Osteoblast (primary cell): ENCODE measurements around the gene ZNF275. TPM values are rescaled to one million over a fixed set of nuclear protein-coding genes. Genes with fewer than 3 reads are reported as not detected.

Source experiments
- DNase-seq: peaks from one replicate; pipeline ENCODE4 v3.0.0; 2011; ENCODE audit warnings: low spot score, mixed read lengths; ENCODE audit not compliant: insufficient read length; ENCODE audit errors: missing footprints
- H2AFZ ChIP-seq: 2 replicates; pipeline ENCODE4 v1.6.0; 2011; ENCODE audit warnings: mild to moderate bottlenecking, low read length
- H3K27ac ChIP-seq: 2 replicates; pipeline ENCODE4 v1.5.1; 2011; ENCODE audit warnings: mild to moderate bottlenecking, low read depth, low read length, moderate library complexity
- H3K27me3 ChIP-seq: 2 replicates; pipeline ENCODE4 v1.6.0; 2012; ENCODE audit warnings: mild to moderate bottlenecking, control low read depth, inconsistent platforms, low read length, moderate library complexity; ENCODE audit not compliant: insufficient read depth
- H3K36me3 ChIP-seq: 2 replicates; pipeline ENCODE4 v1.5.1; 2011; ENCODE audit warnings: mild to moderate bottlenecking, low read length, control low read depth, moderate library complexity; ENCODE audit not compliant: insufficient read depth
- H3K4me1 ChIP-seq: 2 replicates; pipeline ENCODE4 v1.5.1; 2011; ENCODE audit warnings: mild to moderate bottlenecking, low read length, control low read depth, moderate library complexity; ENCODE audit not compliant: insufficient read depth
- H3K4me2 ChIP-seq: 2 replicates; pipeline ENCODE4 v1.6.0; 2011; ENCODE audit warnings: mild to moderate bottlenecking, low read length; ENCODE audit not compliant: insufficient read depth
- H3K4me3 ChIP-seq: fragments of 200-600 bp; sonication (generic); 3 replicates; pipeline ENCODE4 v1.5.1; 2012; ENCODE audit warnings: mild to moderate bottlenecking, low read length, inconsistent platforms; ENCODE audit not compliant: insufficient read depth
- H3K79me2 ChIP-seq: 2 replicates; pipeline ENCODE4 v1.6.0; 2012; ENCODE audit warnings: mild to moderate bottlenecking, low read length, control low read depth, inconsistent platforms; ENCODE audit not compliant: insufficient read depth
- H3K9me3 ChIP-seq: 2 replicates; pipeline ENCODE4 v1.5.1; 2011; ENCODE audit warnings: low read depth, low read length, control low read depth
- H4K20me1 ChIP-seq: 2 replicates; pipeline ENCODE4 v1.6.0; 2012; ENCODE audit warnings: mild to moderate bottlenecking, low read length, control low read depth; ENCODE audit not compliant: insufficient read depth
- total RNA-seq: library from RNA; depleted of rRNA; stranded (reverse); fragments of >200 nt; gene quantifications from 2 replicates; pipeline ENCODE4 v1.2.3, GENCODE V29; 2012
- TF ChIP-seq, protein P1 (sequence below): IDR thresholded peaks from 2 replicates; pipeline ENCODE4 v1.5.1; 2011; ENCODE audit warnings: mild to moderate bottlenecking, low read depth, low read length, moderate library complexity; ENCODE audit errors: extremely low read depth

ZNF275 gene
- total RNA-seq, 1 donor, result 11.2 TPM

DNA sequence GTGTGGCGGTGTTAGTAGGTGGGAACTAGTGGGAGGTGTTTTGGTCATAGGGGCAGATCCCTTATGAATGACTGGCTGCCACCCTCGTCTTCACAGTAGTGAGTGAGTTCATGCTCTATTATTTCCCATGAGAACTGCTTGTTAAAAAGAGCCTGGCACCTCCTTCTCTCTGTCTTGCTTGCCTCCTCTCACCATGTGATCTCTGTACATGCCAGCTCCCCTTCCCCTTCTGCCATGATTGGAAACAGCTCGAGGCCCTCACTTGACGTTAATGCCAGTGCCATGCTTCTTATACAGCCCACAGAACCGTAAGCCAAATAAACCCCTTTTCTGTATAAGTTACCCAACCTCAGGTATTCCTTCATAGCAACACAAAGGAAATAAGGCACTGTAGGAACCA is 34.1 kb upstream of the ZNF275 start:
- no peaks in the 10 kb centered on the region for H3K4me1 ChIP-seq
- peaks cover 11% of the 10 kb centered on the region for H3K27me3 ChIP-seq
- no peak for DNase-seq
- H3K4me3 ChIP-seq, result no peak overlapping the region
- H3K4me2 ChIP-seq, result no peak overlapping the region
- H3K36me3 ChIP-seq, result no peaks in the 10 kb centered on the region
- H2AFZ ChIP-seq, result no peak overlapping the region
- no peaks in the 10 kb centered on the region for H3K9me3 ChIP-seq
- H3K79me2 ChIP-seq, result no peaks in the 10 kb centered on the region
- no peak overlapping the region for H3K27ac ChIP-seq
- TF ChIP-seq, protein P1, sequence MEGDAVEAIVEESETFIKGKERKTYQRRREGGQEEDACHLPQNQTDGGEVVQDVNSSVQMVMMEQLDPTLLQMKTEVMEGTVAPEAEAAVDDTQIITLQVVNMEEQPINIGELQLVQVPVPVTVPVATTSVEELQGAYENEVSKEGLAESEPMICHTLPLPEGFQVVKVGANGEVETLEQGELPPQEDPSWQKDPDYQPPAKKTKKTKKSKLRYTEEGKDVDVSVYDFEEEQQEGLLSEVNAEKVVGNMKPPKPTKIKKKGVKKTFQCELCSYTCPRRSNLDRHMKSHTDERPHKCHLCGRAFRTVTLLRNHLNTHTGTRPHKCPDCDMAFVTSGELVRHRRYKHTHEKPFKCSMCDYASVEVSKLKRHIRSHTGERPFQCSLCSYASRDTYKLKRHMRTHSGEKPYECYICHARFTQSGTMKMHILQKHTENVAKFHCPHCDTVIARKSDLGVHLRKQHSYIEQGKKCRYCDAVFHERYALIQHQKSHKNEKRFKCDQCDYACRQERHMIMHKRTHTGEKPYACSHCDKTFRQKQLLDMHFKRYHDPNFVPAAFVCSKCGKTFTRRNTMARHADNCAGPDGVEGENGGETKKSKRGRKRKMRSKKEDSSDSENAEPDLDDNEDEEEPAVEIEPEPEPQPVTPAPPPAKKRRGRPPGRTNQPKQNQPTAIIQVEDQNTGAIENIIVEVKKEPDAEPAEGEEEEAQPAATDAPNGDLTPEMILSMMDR, result no peak
- no peaks in the 10 kb centered on the region for H4K20me1 ChIP-seq

DNA sequence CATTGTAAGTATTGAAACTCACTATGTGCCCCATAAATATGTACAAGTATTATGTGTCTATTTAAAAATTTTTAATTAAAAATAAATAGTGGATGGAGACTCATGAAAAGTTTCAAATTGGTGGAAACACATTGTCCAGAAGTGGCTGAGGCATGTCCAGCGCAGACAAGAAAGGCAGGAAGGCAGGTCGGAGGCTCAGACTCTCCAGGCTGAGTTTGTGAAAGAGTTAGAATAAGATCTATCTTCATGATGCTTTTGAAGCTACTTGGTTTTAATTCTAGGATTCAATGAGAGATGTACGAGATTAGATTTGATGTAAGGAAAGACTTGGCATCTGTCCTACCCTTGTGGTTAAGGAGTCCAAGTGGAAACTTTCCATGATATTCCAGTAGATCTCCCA is 32.2 kb upstream of the ZNF275 start:
- no peaks in the 10 kb centered on the region for H4K20me1 ChIP-seq
- peaks cover 12% of the 10 kb centered on the region for H3K27me3 ChIP-seq
- no peak overlapping the region for H2AFZ ChIP-seq
- H3K36me3 ChIP-seq, result no peaks in the 10 kb centered on the region
- no peaks in the 10 kb centered on the region for H3K79me2 ChIP-seq
- no peak overlapping the region for H3K4me3 ChIP-seq
- TF ChIP-seq, protein P1, result no peak
- H3K4me2 ChIP-seq, result no peak overlapping the region
- H3K27ac ChIP-seq, result no peak overlapping the region
- no peaks in the 10 kb centered on the region for H3K4me1 ChIP-seq
- no peaks in the 10 kb centered on the region for H3K9me3 ChIP-seq
- DNase-seq, result no peak

DNA sequence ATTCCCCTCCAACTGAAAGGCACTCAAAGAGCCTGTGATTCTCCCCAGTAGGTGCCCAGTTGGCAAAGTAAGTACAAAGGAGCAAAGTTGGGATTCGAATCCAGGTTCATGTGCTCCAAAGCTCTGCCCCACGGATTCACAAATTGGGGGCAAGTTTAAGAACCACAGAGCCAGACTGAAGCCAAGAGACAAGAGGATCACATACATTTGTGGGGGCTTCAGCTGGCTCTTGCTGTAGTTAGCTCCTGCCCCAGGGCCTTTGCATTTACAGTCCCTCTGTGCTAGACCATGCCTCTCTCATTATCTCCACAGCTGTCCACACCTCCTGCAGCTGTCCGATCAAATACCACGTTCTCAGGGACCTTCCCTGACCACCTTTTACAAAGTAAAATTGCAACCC is 31.2 kb upstream of the ZNF275 start:
- Histone ChIP-seq H3K79me2 (no peaks in the 10 kb centered on the region), H3K4me2 (no peak overlapping the region), H3K36me3 (no peaks in the 10 kb centered on the region), H3K4me1 (no peaks in the 10 kb centered on the region), H4K20me1 (no peaks in the 10 kb centered on the region), H2AFZ (no peak overlapping the region), H3K27ac (no peak overlapping the region), H3K4me3 (no peak overlapping the region), H3K9me3 (no peaks in the 10 kb centered on the region), H3K27me3 (peaks cover 12% of the 10 kb centered on the region)
- DNase-seq, result no peak
- TF ChIP-seq, protein P1, result no peak

DNA sequence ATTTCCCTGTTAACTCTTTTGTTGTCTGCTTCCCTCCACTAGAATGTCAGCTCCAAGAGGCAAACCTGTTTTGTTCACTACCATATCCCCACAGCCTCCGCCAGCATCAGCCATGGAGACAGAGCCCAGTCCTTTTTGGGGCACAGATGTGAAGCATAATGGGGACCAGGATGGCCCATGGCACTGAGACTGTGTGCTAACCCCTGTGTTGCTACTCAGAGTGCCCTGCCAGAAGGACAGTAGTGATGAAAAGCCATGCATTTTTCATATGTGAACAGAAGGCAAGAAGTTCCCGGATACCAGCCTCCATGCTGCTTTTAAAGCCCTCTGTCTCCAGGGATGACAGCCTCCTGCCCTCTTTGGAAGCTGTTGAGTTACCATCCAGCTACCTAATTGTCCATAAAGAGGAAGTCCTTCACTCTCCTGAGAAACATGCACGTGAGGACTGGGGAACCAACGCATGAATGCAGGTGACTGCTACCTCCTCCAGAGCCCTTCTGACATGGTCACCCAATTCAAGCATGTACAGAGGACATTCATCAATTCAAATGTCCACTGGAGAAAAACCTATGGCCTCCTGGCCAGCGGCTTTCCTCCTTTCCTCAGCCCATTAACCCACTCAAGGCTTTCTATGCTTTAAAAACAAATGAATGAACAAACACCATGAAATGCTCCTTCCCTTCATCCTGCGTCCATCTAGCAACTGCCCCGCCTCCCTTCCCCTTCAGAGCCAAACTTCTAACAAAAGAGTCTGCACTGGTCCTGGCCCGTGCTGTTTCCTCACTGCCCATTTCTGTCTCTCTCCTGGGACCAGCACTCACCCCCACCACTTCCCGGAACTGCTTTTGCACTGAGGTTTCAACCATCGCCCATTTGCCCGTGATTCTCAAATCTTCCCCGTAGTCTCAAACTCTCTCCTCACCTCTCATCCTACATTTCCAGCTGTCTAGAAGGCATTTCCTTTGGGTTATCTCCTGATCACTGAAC is 30.4 kb upstream of the ZNF275 start:
- H2AFZ ChIP-seq, result no peak overlapping the region
- H3K79me2 ChIP-seq, result no peaks in the 10 kb centered on the region
- TF ChIP-seq, protein P1, result no peak
- H3K27ac ChIP-seq, result no peak overlapping the region
- H3K36me3 ChIP-seq, result no peaks in the 10 kb centered on the region
- H4K20me1 ChIP-seq, result no peaks in the 10 kb centered on the region
- no peak overlapping the region for H3K4me2 ChIP-seq
- peaks cover 12% of the 10 kb centered on the region for H3K27me3 ChIP-seq
- peak; percentile 55 for DNase-seq
- no peak overlapping the region for H3K4me3 ChIP-seq
- no peaks in the 10 kb centered on the region for H3K9me3 ChIP-seq
- H3K4me1 ChIP-seq, result no peaks in the 10 kb centered on the region
